ENCODE measurements around the gene DAZ3.
"Not testable (repeated sequence)": the region's sequence is repeated elsewhere in the genome, so short reads cannot be mapped to it uniquely, and the experiment has no call there.

The DAZ3 gene

GRCh38 chrY:24813293-24813692 lies at the start of gene DAZ3:
Gene DAZ3 (minus strand): TSS chrY:24813393. CDS start chrY:24813185, 208 bp downstream.
- not testable (repeated sequence) for H3K4me1 Mint-ChIP-seq, H3K4me3 Mint-ChIP-seq, H3K27ac Mint-ChIP-seq, ATAC-seq, DNase-seq, H3K27me3 Mint-ChIP-seq, H3K9me3 Mint-ChIP-seq

- ATAC-seq, DNase-seq, H3K27me3 Mint-ChIP-seq, H3K9me3 Mint-ChIP-seq, H3K4me3 Mint-ChIP-seq, H3K4me1 Mint-ChIP-seq, H3K27ac Mint-ChIP-seq: not testable (repeated sequence)
Observed at GRCh38 chrY:24833619-24834018, 20.4 kb upstream of the DAZ3 start, which contains the start of gene DAZ4. Gene DAZ4 (plus strand): TSS chrY:24833919. CDS start chrY:24834127, 208 bp downstream.

GRCh38 chrY:24825069-24825468 lies 11.9 kb upstream of the DAZ3 start:
- H3K4me3 Mint-ChIP-seq, H3K27ac Mint-ChIP-seq, H3K9me3 Mint-ChIP-seq, H3K4me1 Mint-ChIP-seq, DNase-seq, ATAC-seq, H3K27me3 Mint-ChIP-seq: not testable (repeated sequence)

- DNase-seq, H3K4me3 Mint-ChIP-seq, H3K4me1 Mint-ChIP-seq, ATAC-seq, H3K27ac Mint-ChIP-seq, H3K27me3 Mint-ChIP-seq, H3K9me3 Mint-ChIP-seq: not testable (repeated sequence)
Observed at GRCh38 chrY:24824184-24824879, 11.1 kb upstream of the DAZ3 start.

GRCh38 chrY:24821836-24822235 lies 8.6 kb upstream of the DAZ3 start:
- H3K27me3 Mint-ChIP-seq, H3K27ac Mint-ChIP-seq, ATAC-seq, H3K4me3 Mint-ChIP-seq, H3K4me1 Mint-ChIP-seq, DNase-seq, H3K9me3 Mint-ChIP-seq: not testable (repeated sequence)

Data from stimulated activated naive CD8-positive, alpha-beta T cell treated with anti-CD3 and anti-CD28 coated beads, Interleukin-15, amount 100 ng/mL, for 72 hours (primary cell).